Measurements from ENCODE around the gene GNA15.

GRCh38 chr19:3175781-3176714 is 40.2 kb downstream of the GNA15 start:
- TF ChIP-seq EZH2 (IDR thresholded peaks at IDR 0.05; ENCODE audit: borderline replicate concordance, low read depth, low read length, severe bottlenecking) (no peak), CTCF (IDR thresholded peaks at IDR 0.05; ENCODE audit: extremely low read depth in 1 of 2, insufficient read depth in 1 of 2, low read depth in 1 of 2, low read length in 2 of 2) (no peak), POLR2AphosphoS5 (IDR thresholded peaks at IDR 0.05; ENCODE audit: insufficient read depth, low read depth, low read length) (no peak), POLR2A (IDR thresholded peaks at IDR 0.05; ENCODE audit: low read depth, low read length) (no peak), MAX (IDR thresholded peaks at IDR 0.05; ENCODE audit: insufficient read depth, insufficient read length) (no peak), MYC (IDR thresholded peaks at IDR 0.05; ENCODE audit: low read depth, low read length) (no peak), JUN (IDR thresholded peaks at IDR 0.05; ENCODE audit: borderline replicate concordance, insufficient read depth, insufficient read length, low read depth) (no peak), GATA2 (IDR thresholded peaks at IDR 0.05; ENCODE audit: insufficient read depth, insufficient read length, low read depth, low read length) (no peak)

All from endothelial cell of umbilical vein (primary cell).